Raji (cell line): Measurements from ENCODE around the gene RFTN2.

Source experiments
- POLR2A ChIP-seq: IDR thresholded peaks from 2 replicates; pipeline ENCODE4 v1.6.1; 2011; ENCODE audit warnings: low read depth, low read length, control low read depth; ENCODE audit not compliant: insufficient read depth

Gene RFTN2

GRCh38 chr2:197626965-197627625 is 48.3 kb downstream of the RFTN2 start:
- TF ChIP-seq POLR2A = no peak

- TF ChIP-seq POLR2A = no peak
Measured at GRCh38 chr2:197620133-197620532, 55.3 kb downstream of the RFTN2 start.

- no peak for TF ChIP-seq POLR2A
Measured at GRCh38 chr2:197615016-197615652, 60.3 kb downstream of the RFTN2 start.

GRCh38 chr2:197614532-197614931 is 60.9 kb downstream of the RFTN2 start:
- no peak for TF ChIP-seq POLR2A

- no peak for TF ChIP-seq POLR2A
Measured at GRCh38 chr2:197613509-197613987, 61.8 kb downstream of the RFTN2 start.

GRCh38 chr2:197606180-197606579 is 69.2 kb downstream of the RFTN2 start:
- TF ChIP-seq POLR2A = no peak

GRCh38 chr2:197604117-197604860 is 71.1 kb downstream of the RFTN2 start:
- no peak for TF ChIP-seq POLR2A

GRCh38 chr2:197601726-197602125 is 73.7 kb downstream of the RFTN2 start:
- no peak for TF ChIP-seq POLR2A

GRCh38 chr2:197600306-197600705 is 75.1 kb downstream of the RFTN2 start:
- no peak for TF ChIP-seq POLR2A

- TF ChIP-seq POLR2A = no peak
Measured at GRCh38 chr2:197599285-197599965, 76.0 kb downstream of the RFTN2 start.

GRCh38 chr2:197598450-197598849 is 76.9 kb downstream of the RFTN2 start:
- no peak for TF ChIP-seq POLR2A

GRCh38 chr2:197597166-197597565 is 78.2 kb downstream of the RFTN2 start:
- no peak for TF ChIP-seq POLR2A

GRCh38 chr2:197596766-197597165 is 78.6 kb downstream of the RFTN2 start:
- TF ChIP-seq POLR2A = no peak

- no peak for TF ChIP-seq POLR2A
Measured at GRCh38 chr2:197591339-197592072, 83.9 kb downstream of the RFTN2 start.

- no peak for TF ChIP-seq POLR2A
Measured at GRCh38 chr2:197577446-197577845, 97.9 kb downstream of the RFTN2 start.

GRCh38 chr2:197576631-197577030 is 98.8 kb downstream of the RFTN2 start:
- no peak for TF ChIP-seq POLR2A
